Stimulated activated CD4-positive, alpha-beta T cell treated with anti-CD3 and anti-CD28 coated beads, Interleukin-1b, Interleukin-23, amount 100 ng/mL, for 48 hours (primary cell): ENCODE measurements around the gene TMEM120B.
"Not testable (repeated sequence)": the region's sequence is repeated elsewhere in the genome, so short reads cannot be mapped to it uniquely, and the experiment has no call there.

ENCODE experiments used
- DNase-seq: peaks from one replicate; pipeline ENCODE4 v3.0.0-alpha.2; 2020

Gene TMEM120B

DNA sequence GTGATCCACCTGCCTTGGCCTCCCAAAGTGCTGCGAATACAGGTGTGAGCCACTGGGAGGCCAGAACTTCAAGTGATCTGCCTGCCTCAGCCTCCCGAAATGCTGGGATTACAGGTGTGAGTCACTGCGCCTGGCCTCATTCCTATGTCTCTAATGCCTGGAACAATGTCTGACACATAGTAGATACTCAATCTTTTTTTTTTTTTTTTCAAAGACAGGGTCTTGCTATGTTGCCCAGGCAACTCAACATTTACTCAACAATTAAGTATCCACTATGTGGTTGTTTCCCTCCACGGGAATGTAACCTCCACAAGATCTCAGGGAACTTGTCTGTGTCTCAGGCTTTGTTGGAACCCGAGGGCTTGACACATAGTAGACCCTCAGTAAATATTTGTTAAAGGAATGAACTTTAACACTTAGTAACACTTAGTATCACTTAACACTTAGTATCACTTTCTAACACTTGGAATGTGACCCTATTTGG is 3.0 kb upstream of the TMEM120B start:
- DNase-seq, result no peak

DNA sequence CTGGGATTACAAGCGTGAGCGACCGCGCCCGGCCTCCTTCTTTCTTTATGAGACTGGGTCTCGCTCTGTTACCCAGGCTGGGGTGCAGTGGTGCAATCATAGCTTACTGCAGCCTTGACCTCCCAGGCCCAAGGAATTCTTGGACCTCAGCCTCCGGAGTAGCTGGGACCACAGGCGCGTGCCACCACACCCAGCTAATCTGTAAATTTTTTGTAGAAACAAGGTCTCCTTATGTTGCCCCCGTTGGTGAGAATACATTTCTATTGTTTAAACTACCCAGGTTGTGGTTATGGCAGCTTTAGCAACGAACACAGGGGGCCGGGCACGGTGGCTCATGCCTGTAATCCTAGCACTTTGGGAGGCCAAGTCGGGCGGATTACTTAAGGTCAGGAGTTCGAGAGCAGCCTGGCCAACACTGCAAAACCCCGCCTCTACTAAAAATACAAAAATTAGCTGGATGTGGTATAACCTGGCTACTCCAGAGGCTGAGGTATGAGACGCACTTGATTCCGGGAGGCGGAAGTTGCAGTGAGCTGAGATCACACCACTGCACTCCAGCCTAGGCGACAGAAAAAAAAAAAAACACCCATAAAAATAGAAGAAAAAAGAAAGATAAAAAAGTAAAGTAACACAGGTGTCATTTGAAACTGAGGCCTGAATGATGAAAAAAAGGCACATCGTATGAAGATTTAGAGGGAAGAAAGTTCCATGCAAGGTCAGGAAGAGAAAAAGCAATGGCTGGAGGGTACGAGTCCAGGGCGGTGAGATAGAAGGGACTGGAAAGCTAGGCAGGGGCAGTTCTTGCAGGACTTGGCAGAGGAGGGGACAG is 977 bp upstream of the TMEM120B start:
- no peak for DNase-seq

GRCh38 chr12:121712190-121712460 is 427 bp upstream of the TMEM120B start:
- DNase-seq, result no peak

GRCh38 chr12:121713257-121713777 is 765 bp downstream of the TMEM120B start:
- DNase-seq, result no peak

DNA sequence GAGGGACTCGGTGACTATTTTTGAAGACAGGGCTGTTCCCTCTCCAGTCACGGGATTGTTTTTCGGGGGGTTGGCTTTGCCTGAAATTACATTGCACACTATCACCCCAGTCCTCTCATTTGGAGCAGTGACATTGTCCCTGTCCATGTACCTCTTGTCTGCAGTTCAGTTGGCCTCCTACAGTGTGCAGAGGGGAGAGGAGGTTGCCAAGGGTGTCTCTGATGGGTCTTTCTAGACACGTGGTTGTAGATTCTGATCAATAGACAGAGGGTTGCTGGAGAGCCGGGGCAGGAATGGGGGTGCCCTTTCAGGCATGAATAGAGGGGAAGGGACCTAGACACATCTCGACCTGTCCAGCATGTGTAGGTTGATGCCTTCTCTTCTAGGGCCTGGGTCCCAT is 1.2 kb downstream of the TMEM120B start:
- DNase-seq, result no peak

DNA sequence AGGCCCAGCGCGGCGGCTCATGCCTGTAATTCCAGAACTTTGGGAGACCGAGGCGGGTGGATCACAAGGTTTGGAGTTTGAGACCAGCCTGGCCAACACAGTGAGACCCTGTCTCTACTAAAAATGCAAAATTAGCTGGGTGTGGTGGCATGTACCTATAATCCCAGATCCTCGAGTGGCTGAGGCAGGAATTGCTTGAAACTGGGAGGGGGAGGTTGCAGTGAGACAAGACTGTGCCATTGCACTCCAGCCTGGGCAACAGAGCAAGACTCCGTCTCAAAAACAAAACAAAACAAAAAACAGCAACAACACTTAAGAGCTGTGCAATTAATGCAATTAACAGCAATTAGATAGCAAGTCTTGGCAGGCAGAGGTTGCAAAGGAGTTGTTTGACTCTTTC is 2.5 kb downstream of the TMEM120B start:
- not testable (repeated sequence) for DNase-seq

DNA sequence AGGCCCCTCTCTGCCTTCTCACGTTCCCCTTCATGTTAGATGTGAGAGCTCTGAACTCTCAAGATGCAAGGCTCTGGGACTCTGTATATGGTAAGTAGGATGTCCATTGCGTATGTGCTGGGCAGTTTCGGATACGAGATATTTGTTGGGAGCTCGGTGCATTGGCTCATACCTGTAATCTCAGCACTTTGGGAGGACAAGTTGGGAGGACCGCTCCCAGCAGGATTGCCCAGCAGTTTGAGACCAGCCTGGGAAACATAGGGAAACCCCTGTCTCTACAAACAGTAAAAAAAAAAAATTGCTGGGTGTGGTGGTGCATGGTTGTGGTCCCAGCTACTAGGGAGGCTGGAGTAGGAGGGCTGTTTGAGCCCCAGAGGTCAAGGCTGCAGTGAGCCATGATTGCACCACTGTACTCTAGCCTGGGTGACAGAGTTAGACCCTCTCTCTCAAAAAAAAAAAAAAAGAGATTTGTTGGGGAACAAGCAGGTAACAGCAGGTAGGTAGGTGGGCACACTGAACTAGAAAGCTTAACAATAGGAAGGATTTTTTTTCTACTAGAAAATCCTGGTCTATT is 3.4 kb downstream of the TMEM120B start:
- DNase-seq, result no peak

DNA sequence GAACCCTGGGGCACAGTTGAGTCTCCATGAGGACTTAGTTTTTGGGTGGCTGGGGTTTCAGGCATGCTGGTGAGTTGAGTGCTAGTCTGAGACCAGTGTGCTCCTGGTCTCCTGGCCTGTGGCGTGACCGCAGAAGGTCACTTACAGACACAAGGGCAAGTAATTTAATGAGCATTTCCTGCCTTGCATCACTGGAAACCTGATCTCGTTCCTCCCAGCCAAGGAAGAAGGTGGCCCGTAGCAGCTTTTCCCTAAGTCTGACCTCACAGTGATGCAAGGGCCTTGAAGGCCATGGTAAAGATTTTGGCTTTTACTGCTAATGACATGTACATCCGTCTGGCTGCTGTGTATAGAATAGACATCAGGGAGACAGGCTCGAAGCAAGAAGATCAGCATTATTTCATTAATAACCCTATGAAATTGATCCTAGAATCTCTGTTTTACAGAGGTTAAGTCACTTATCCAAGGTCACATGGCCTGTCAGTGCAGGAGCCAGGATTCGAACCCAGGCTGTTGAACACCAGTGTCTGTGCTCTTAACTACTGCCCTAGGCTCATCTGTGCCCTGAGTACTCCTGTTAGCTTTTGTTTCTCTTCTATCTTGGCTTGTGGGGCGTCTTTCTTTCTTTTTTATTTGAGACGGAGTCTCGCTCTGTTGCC is 4.6 kb downstream of the TMEM120B start:
- DNase-seq, result no peak

DNA sequence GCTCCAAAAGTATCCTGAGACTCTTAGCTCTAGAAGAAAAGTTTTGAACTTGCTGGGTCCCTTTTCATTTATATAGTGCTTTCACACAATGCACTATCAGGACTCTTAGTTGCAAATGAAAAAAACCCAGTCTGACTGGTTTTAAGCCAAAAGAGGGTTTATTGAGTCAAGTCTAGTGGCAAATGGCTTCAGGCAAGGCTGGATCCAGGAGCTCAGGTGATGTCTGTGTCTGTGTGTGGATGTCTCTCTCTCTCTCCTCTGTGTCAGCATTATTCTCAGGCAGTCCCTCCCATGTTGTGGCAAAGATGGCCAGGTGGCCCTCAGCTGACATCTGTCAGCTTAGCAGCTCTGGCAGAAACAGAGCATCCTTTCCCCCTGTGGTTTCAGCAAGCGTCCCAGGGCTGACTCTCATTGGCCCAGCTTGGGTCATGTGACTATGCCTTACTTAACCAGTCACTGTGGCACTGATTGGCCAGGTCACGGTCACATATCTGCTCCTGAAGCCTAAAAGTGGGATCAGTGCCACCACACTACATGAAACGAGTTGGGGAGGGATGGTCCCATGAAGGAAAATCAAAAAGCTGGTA is 6.2 kb downstream of the TMEM120B start:
- DNase-seq, result peak; percentile 26

GRCh38 chr12:121719926-121720414 is 7.4 kb downstream of the TMEM120B start:
- no peak for DNase-seq

DNA sequence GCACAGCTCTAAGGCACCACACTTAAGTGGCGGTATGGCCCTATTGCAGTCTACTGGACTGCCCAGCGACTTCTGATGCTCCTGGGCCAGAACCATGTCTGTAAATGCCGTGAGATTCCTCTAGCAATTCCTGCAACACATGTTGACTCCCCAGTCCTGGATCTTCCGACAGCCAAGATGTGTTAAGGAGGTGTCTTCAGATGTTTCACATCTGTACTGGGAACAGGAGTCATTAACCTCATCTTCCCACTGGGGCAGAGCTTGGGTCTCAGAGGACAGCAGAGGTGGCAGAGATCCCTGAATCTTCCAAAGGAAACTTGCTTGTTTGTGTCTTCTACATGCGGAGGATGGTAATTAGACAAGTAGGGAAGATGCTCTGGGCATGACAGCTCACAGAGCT is 8.2 kb downstream of the TMEM120B start:
- no peak for DNase-seq

GRCh38 chr12:121722511-121722910 is 10.0 kb downstream of the TMEM120B start:
- no peak for DNase-seq

GRCh38 chr12:121723200-121723599 is 10.6 kb downstream of the TMEM120B start:
- DNase-seq, result no peak

DNA sequence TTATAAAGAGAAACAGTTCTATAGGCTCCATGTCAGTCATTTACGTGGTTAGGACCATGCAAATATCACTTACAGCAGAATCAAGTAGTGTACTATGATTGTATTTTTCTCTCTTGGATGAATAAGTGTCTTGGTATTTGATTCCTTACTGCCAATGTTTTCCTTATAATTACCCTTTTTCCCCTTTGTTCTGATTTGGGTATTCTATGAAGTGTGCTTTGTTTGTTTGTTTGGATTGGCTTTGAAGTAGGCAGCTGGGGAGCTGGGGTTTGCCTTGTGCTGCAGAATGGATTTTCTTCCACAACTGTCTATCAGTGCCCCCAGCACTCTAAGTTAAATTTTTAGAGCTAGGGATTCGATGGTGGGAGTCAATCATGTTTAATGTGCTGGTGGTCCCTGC is 12.4 kb downstream of the TMEM120B start:
- DNase-seq, result no peak

DNA sequence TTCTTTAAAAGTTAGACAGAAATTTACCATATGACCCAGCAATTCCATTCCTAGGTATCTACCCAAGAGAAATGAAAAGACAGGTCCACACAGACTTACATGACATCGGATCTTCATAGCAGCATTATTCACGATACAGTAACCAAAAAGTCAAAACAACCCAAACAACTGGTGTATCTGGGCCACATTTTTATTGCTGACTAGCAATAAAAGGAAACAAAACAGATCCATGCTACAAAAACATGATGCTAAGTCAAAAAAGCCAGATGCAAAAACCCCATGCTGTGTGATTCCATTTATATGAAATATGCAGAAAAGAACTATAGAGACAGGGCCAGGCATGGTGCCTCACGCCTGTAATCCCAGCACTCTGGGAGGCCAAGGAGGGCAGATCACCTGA is 12.9 kb downstream of the TMEM120B start:
- no peak for DNase-seq

DNA sequence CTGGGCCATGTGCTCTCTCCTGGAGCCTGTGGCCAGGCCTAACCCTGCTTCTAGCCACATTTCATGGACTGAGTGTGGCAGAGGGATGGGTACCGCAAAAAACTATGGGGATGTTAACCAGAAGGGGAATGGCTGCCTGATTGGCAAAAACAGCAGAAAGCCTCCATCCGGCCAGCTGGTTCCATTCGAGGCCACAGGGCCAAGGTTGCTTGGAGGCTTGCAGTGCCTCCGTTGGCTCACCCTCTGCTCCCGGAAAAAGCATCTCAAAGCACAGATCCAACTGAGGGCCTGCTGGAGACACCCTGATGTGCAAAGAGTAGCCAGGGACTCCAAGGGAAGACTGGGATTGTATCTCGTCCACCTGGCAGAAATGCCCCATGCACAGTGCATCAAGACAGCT is 16.5 kb downstream of the TMEM120B start:
- DNase-seq, result no peak

GRCh38 chr12:121731473-121731872 is 18.9 kb downstream of the TMEM120B start:
- DNase-seq, result no peak

GRCh38 chr12:121733849-121734248 is 21.3 kb downstream of the TMEM120B start:
- no peak for DNase-seq

GRCh38 chr12:121738340-121738858 is 25.8 kb downstream of the TMEM120B start:
- no peak for DNase-seq

GRCh38 chr12:121740847-121741246 is 28.3 kb downstream of the TMEM120B start:
- no peak for DNase-seq

DNA sequence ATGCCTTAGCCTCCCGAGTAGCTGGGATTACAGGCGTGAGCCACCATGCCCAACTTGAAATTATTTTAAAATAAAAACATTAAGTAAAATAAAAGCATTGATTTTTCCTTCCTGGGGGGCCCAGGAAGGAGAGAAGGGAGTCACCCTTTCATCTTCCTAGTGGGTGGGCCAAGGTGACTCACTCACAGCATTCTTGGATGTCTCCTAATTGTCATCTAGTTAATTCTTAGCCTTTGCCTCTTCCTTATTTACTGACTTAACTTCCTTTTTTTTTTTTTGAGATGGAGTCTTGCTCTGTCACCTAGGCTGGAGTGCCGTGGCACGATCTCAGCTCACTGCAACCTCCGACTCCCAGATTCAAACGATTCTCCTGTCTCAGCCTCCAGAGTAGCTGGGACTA is 29.2 kb downstream of the TMEM120B start:
- DNase-seq, result no peak

- DNase-seq, result not testable (repeated sequence)
These were observed 33.0 kb downstream of the TMEM120B start for GRCh38 chr12:121745545-121745944.

- DNase-seq, result no peak
These were observed 35.6 kb downstream of the TMEM120B start for GRCh38 chr12:121748218-121748570.
